H1 (cell line): ENCODE measurements around the gene TAB3. TPM values are rescaled to one million over a fixed set of nuclear protein-coding genes. Genes with fewer than 3 reads are reported as not detected.

ENCODE experiments used
- CTCF ChIA-PET: fragments of 300-600 bp; sonication (Branson Sonifier 250); formaldehyde crosslinking; loops from one replicate; lab custom pipeline; 2021; ENCODE audit not compliant: partially characterized antibody; lab: Charles Lee
- POLR2A ChIA-PET: fragments of 300-600 bp; sonication (Branson Sonifier 250); formaldehyde crosslinking; loops from one replicate; lab custom pipeline; 2021; ENCODE audit warnings: inconsistent platforms; ENCODE audit not compliant: partially characterized antibody; lab: Charles Lee
- DNase-seq, 2 experiments: peaks; one replicate each; pipeline versions ENCODE4 v3.0.0 to v3.0.0-alpha.2; 2010 to 2022; ENCODE audit warnings: low spot score in 2 of 2, low read depth in 1 of 2, mixed read lengths in 1 of 2
- FAIRE-seq: peaks from 2 replicates; lab custom pipeline; 2011; peaks lifted over from hg19 to GRCh38; lab: Jason Lieb, UNC
- H2AFZ ChIP-seq: 2 replicates; pipeline ENCODE4 v1.8.1; 2012; ENCODE audit warnings: low read length, inconsistent platforms
- H2AK5ac ChIP-seq: 2 replicates; pipeline ENCODE4 v1.6.1; 2013; ENCODE audit warnings: low read depth, low read length
- H2BK120ac ChIP-seq: replicated peaks from 2 replicates; pipeline ENCODE3; 2013; ENCODE audit warnings: low read depth, low read length, inconsistent platforms
- H2BK12ac ChIP-seq: 2 replicates; pipeline ENCODE4 v1.6.1; 2013; ENCODE audit warnings: low read depth, low read length
- H2BK15ac ChIP-seq: 2 replicates; pipeline ENCODE4 v1.6.1; 2013; ENCODE audit warnings: low read length
- H2BK20ac ChIP-seq: 2 replicates; pipeline ENCODE4 v1.6.1; 2013; ENCODE audit warnings: low read length
- H2BK5ac ChIP-seq: 2 replicates; pipeline ENCODE4 v1.6.1; 2013; ENCODE audit warnings: low read depth, low read length
- H3K14ac ChIP-seq: 2 replicates; pipeline ENCODE4 v1.6.1; 2013; ENCODE audit warnings: inconsistent platforms; ENCODE audit not compliant: insufficient read length
- H3K18ac ChIP-seq: 2 replicates; pipeline ENCODE4 v1.6.1; 2013; ENCODE audit warnings: low read length; ENCODE audit errors: extremely low read depth
- H3K23ac ChIP-seq: 2 replicates; pipeline ENCODE4 v1.6.1; 2013; ENCODE audit warnings: inconsistent platforms; ENCODE audit not compliant: insufficient read length
- H3K23me2 ChIP-seq: 2 replicates; pipeline ENCODE4 v1.6.1; 2013; ENCODE audit warnings: low read depth, low read length
- H3K27ac ChIP-seq: 2 replicates; pipeline ENCODE4 v1.6.1; 2011; ENCODE audit warnings: low read depth, low read length, inconsistent platforms
- H3K27me3 ChIP-seq, 4 experiments: replicated peaks in 1 of 4; 1 replicate in 1 of 4; 2 replicates in 3 of 4; pipeline versions ENCODE4 v1.6.1 to v1.8.1; 2011 to 2013; ENCODE audit warnings: low read length in 3 of 4, mild to moderate bottlenecking in 3 of 4, inconsistent platforms in 2 of 4, mixed read lengths in 2 of 4, moderate library complexity in 1 of 4; ENCODE audit not compliant: control insufficient read depth in 3 of 4, insufficient read depth in 3 of 4; ENCODE audit errors: extremely low read depth in 1 of 4
- H3K36me3 ChIP-seq, 4 experiments: 2 replicates each; pipeline versions ENCODE4 v1.6.1 to v1.8.1; 2011 to 2013; ENCODE audit warnings: mild to moderate bottlenecking in 4 of 4, low read length in 3 of 4, moderate library complexity in 2 of 4, control low read depth in 1 of 4, inconsistent platforms in 1 of 4; ENCODE audit not compliant: insufficient read depth in 4 of 4, control insufficient read depth in 2 of 4
- H3K4ac ChIP-seq: replicated peaks from 2 replicates; pipeline ENCODE3; 2013; ENCODE audit warnings: low read length, low read depth, mixed read lengths, inconsistent platforms; ENCODE audit not compliant: insufficient read length
- H3K4me1 ChIP-seq, 4 experiments: replicated peaks in 1 of 4; 1 replicate in 1 of 4; 2 replicates in 3 of 4; pipeline versions ENCODE4 v1.6.1 to v1.8.1; 2011 to 2013; ENCODE audit warnings: low read length in 3 of 4, inconsistent platforms in 2 of 4, mixed read lengths in 1 of 4; ENCODE audit not compliant: insufficient read depth in 4 of 4, control insufficient read depth in 3 of 4
- H3K4me2 ChIP-seq, 2 experiments: 2 replicates each; pipeline versions ENCODE4 v1.6.1 to v1.8.1; 2011 to 2013; ENCODE audit warnings: low read depth in 2 of 2, low read length in 2 of 2, control low read depth in 1 of 2, inconsistent platforms in 1 of 2, mild to moderate bottlenecking in 1 of 2; ENCODE audit not compliant: insufficient read depth in 1 of 2
- H3K4me3 ChIP-seq, 4 experiments: fragments of 200-600, 300-600 bp in 1 of 4; sonication (generic), shearing (Covaris generic), sonication (Bioruptor Twin) in 1 of 4; 2 replicates each; pipeline versions ENCODE4 v1.5.1 to v1.8.1; 2011 to 2016; ENCODE audit warnings: low read length in 4 of 4, low read depth in 3 of 4, control low read depth in 2 of 4, inconsistent platforms in 2 of 4, mild to moderate bottlenecking in 2 of 4, mixed read lengths in 1 of 4, moderate library complexity in 1 of 4; ENCODE audit not compliant: insufficient read depth in 2 of 4; ENCODE audit errors: extremely low read depth in 1 of 4
- H3K56ac ChIP-seq: replicated peaks from 2 replicates; pipeline ENCODE3; 2013; ENCODE audit warnings: low read depth, mild to moderate bottlenecking, mixed read lengths, low read length, inconsistent platforms; ENCODE audit not compliant: insufficient read length
- H3K79me1 ChIP-seq: 2 replicates; pipeline ENCODE4 v1.6.1; 2013; ENCODE audit warnings: low read depth, low read length, control low read depth
- H3K79me2 ChIP-seq, 2 experiments: 2 replicates each; pipeline versions ENCODE4 v1.6.1 to v1.8.1; 2012 to 2013; ENCODE audit warnings: low read length in 2 of 2, mild to moderate bottlenecking in 2 of 2, inconsistent platforms in 1 of 2; ENCODE audit not compliant: insufficient read depth in 2 of 2, control insufficient read depth in 1 of 2
- H3K9ac ChIP-seq, 4 experiments: replicated peaks in 1 of 4; 1 replicate in 1 of 4; 2 replicates in 3 of 4; pipeline versions ENCODE4 v1.6.1 to v1.8.1; 2011 to 2013; ENCODE audit warnings: low read depth in 3 of 4, low read length in 3 of 4, control low read depth in 2 of 4, mild to moderate bottlenecking in 2 of 4, moderate library complexity in 2 of 4, inconsistent platforms in 1 of 4; ENCODE audit errors: extremely low read depth in 1 of 4
- H3K9me3 ChIP-seq, 2 experiments: 2 replicates each; pipeline versions ENCODE4 v1.6.1 to v1.8.1; 2012 to 2013; ENCODE audit warnings: mild to moderate bottlenecking in 2 of 2, moderate library complexity in 2 of 2, control low read depth in 1 of 2, inconsistent platforms in 1 of 2, low read depth in 1 of 2, low read length in 1 of 2, mixed read lengths in 1 of 2; ENCODE audit not compliant: insufficient read depth in 2 of 2
- H4K20me1 ChIP-seq, 2 experiments: replicated peaks in 1 of 2; 2 replicates each; pipeline versions ENCODE3 to v1.8.1; 2011 to 2013; ENCODE audit warnings: inconsistent platforms in 2 of 2, low read length in 2 of 2, mild to moderate bottlenecking in 1 of 2; ENCODE audit not compliant: insufficient read depth in 2 of 2, control insufficient read depth in 1 of 2
- H4K5ac ChIP-seq: 2 replicates; pipeline ENCODE4 v1.6.1; 2013; ENCODE audit warnings: low read length, low read depth, mixed read lengths, inconsistent platforms; ENCODE audit not compliant: insufficient read length
- H4K8ac ChIP-seq: 2 replicates; pipeline ENCODE4 v1.8.0; 2013; ENCODE audit warnings: mild to moderate bottlenecking, moderate library complexity, low read length, inconsistent platforms; ENCODE audit not compliant: insufficient read depth; ENCODE audit errors: extremely low read depth
- H4K91ac ChIP-seq: replicated peaks from 2 replicates; pipeline ENCODE3; 2013; ENCODE audit warnings: low read length, mixed read lengths, inconsistent platforms; ENCODE audit not compliant: insufficient read length
- ASH2L ChIP-seq: fragments of 200-600, 300-600 bp; sonication (generic); IDR thresholded peaks from one replicate; pipeline ENCODE4 v1.7.1; 2017; ENCODE audit warnings: low read length
- ATF3 ChIP-seq: IDR thresholded peaks from 2 replicates; pipeline ENCODE4 v1.6.1; 2011; ENCODE audit warnings: low read depth, mild to moderate bottlenecking, low read length; ENCODE audit not compliant: insufficient read depth
- CEBPB ChIP-seq: IDR thresholded peaks from 2 replicates; pipeline ENCODE4 v1.6.1; 2012; ENCODE audit warnings: low read depth, low read length
- CHD1 ChIP-seq: IDR thresholded peaks from 2 replicates; pipeline ENCODE4 v1.6.1; 2012; ENCODE audit warnings: low read depth, low read length, improper control_type of control experiment
- CHD2 ChIP-seq: IDR thresholded peaks from 2 replicates; pipeline ENCODE4 v1.6.1; 2012; ENCODE audit warnings: low read length, improper control_type of control experiment
- EZH2 ChIP-seq: fragments of 200-600 bp; sonication (generic); IDR thresholded peaks from 2 replicates; pipeline ENCODE4 v1.7.1; 2012; ENCODE audit warnings: low read depth, mild to moderate bottlenecking, moderate library complexity, low read length, inconsistent platforms; ENCODE audit not compliant: severe bottlenecking
- MAFK ChIP-seq: IDR thresholded peaks from 2 replicates; pipeline ENCODE4 v1.6.1; 2012; ENCODE audit warnings: low read depth, mild to moderate bottlenecking, improper control_type of control experiment, low read length
- NRF1 ChIP-seq: IDR thresholded peaks from 2 replicates; pipeline ENCODE4 v1.6.1; 2011; ENCODE audit warnings: mild to moderate bottlenecking, low read depth, low read length, improper control_type of control experiment
- RAD21 ChIP-seq, 2 experiments: IDR thresholded peaks in 1 of 2; conservative IDR thresholded peaks in 1 of 2; 2 replicates each; pipeline ENCODE4 v1.6.1; 2011; ENCODE audit warnings: low read depth in 2 of 2, low read length in 2 of 2, improper control_type of control experiment in 1 of 2, inconsistent platforms in 1 of 2, mild to moderate bottlenecking in 1 of 2, moderate library complexity in 1 of 2
- RBBP5 ChIP-seq: IDR thresholded peaks from 2 replicates; pipeline ENCODE4 v1.7.1; 2012; ENCODE audit warnings: low read depth, mild to moderate bottlenecking, inconsistent platforms, low read length, moderate library complexity, borderline replicate concordance
- SRF ChIP-seq: IDR thresholded peaks from 2 replicates; pipeline ENCODE4 v1.6.1; 2011; ENCODE audit warnings: mild to moderate bottlenecking, low read depth, low read length, moderate library complexity
- SUZ12 ChIP-seq: fragments of 200-600 bp; sonication (generic); IDR thresholded peaks from 2 replicates; pipeline ENCODE4 v1.6.1; 2012; ENCODE audit warnings: mild to moderate bottlenecking, inconsistent platforms, low read length, moderate library complexity, mixed read lengths
- TAF1 ChIP-seq: IDR thresholded peaks from 2 replicates; pipeline ENCODE4 v1.6.1; 2011; ENCODE audit warnings: mild to moderate bottlenecking, low read depth, low read length
- WGBS, 2 experiments: shearing (Covaris generic) in 1 of 2; methylation state at CpG; one replicate each; pipeline versions ENCODE4 v1.1.6 to v1.1.7; 2013 to 2015; ENCODE audit warnings: low lambda C conversion rate in 2 of 2, mixed read lengths in 2 of 2, inconsistent platforms in 1 of 2, low coverage in 1 of 2, missing lambda C conversion rate in 1 of 2; ENCODE audit not compliant: insufficient replicate concordance in 2 of 2, insufficient coverage in 1 of 2, insufficient read length in 1 of 2; ENCODE audit errors: extremely low coverage in 1 of 2, missing lambda C conversion rate in 1 of 2; 5-methylcytosine and 5-hydroxymethylcytosine counted together
- polyA plus RNA-seq, 7 experiments: library from polyadenylated mRNA; depleted of rRNA in 3 of 7; stranded (reverse) in 5 of 7; unstranded in 2 of 7; fragments of >200 nt in 5 of 7; fragments of 200-250 nt in 2 of 7; gene quantifications; 1 replicate in 5 of 7; 2 replicates in 1 of 7; 4 replicates in 1 of 7; pipeline versions ENCODE4 v1.2.1 to v1.2.3, GENCODE V29; 2011 to 2013; ENCODE audit warnings: missing spikeins in 2 of 7, mixed read lengths in 2 of 7
- total RNA-seq: library from RNA; stranded (reverse); fragmentation: NEBNext Ultra II Directional; extraction: Animal tissue kit (Norgen Biotek cat#: 25700); gene quantifications from 2 replicates; pipeline ENCODE4 v1.2.1, GENCODE V29; 2021

Gene TAB3
- total and polyA plus RNA-seq, 2 of the 8 experiments (the other 6 are each of a cell fraction or from before 2014, with no cell fraction given), result 12.7 to 12.9 TPM

- 84% methylated on average over 3 of the region's 3 CpGs; no CpG with 5 or more reads in 1 of the 2 experiments for WGBS, 2 experiments
- CTCF ChIA-PET, result interaction anchor here (0.6 kb wide), 1 partner anchor 689 kb away, joined by 3 read pairs; no protein-coding TSS in a partner anchor
- no peak overlapping the region for H3K4ac ChIP-seq
- no peak overlapping the region for H3K9ac ChIP-seq
- no peak overlapping the region for H2AK5ac ChIP-seq
- FAIRE-seq (no peak), DNase-seq (no peak)
- H3K14ac ChIP-seq, result no peak overlapping the region
- no peak overlapping the region for H4K8ac ChIP-seq
- no peak overlapping the region for H2AFZ ChIP-seq
- POLR2A ChIA-PET, result no interaction called here
- H3K9me3 ChIP-seq, result no peaks in the 10 kb centered on the region; a peak in 1 of 4 replicates
- H3K23me2 ChIP-seq, result no peaks in the 10 kb centered on the region
- no peak overlapping the region for H3K23ac ChIP-seq
- H3K18ac ChIP-seq, result no peak overlapping the region
- H4K5ac ChIP-seq, result no peak overlapping the region
- peak overlapping the region; percentile 24 to 28; a peak in 1 of 4 replicates for H3K4me2 ChIP-seq
- H3K56ac ChIP-seq, result no peak overlapping the region
- no peak overlapping the region for H2BK20ac ChIP-seq
- H4K20me1 ChIP-seq, result no peaks in the 10 kb centered on the region
- H3K79me2 ChIP-seq, result no peaks in the 10 kb centered on the region
- H3K79me1 ChIP-seq, result no peaks in the 10 kb centered on the region
- no peak overlapping the region for H2BK5ac ChIP-seq
- no peak overlapping the region for H2BK12ac ChIP-seq
- H3K4me3 ChIP-seq, result no peak overlapping the region
- H3K4me1 ChIP-seq, result peaks cover 0 to 5% (median 2%) of the 10 kb centered on the region in 4 experiments; a peak in 2 of 7 replicates
- H2BK120ac ChIP-seq, result no peak overlapping the region
- no peak overlapping the region for H4K91ac ChIP-seq
- H3K27ac ChIP-seq, result no peak overlapping the region
- no peaks in the 10 kb centered on the region for H3K27me3 ChIP-seq
- H3K36me3 ChIP-seq, result peaks cover 0 to 5% (median 2%) of the 10 kb centered on the region in 4 experiments; a peak in 3 of 8 replicates
- no peak overlapping the region for H2BK15ac ChIP-seq
- no peak for TF ChIP-seq SUZ12
- TF ChIP-seq MAFK, result no peak
- no peak for TF ChIP-seq ATF3
- TF ChIP-seq RBBP5, result no peak
- TF ChIP-seq SRF, result no peak
- TF ChIP-seq EZH2, result no peak
- no peak for TF ChIP-seq ASH2L
- TF ChIP-seq CEBPB, result no peak
- no peak for TF ChIP-seq CHD2
- no peak for TF ChIP-seq RAD21 (IDR thresholded peaks at IDR 0.05 in 1 of 2, conservative IDR thresholded peaks at IDR 0.05 in 1 of 2; ENCODE audit: low read depth in 2 of 2, low read length in 2 of 2)
- no peak for TF ChIP-seq CHD1
- TF ChIP-seq NRF1, result no peak
- TF ChIP-seq TAF1, result no peak
These were observed 58.6 kb downstream of the TAB3 start for GRCh38 chrX:30830326-30830943.
